SU-DHL-6 (cell line): ENCODE results near the gene TCF12.

Experiments
- H2AFZ ChIP-seq: fragments of 200-600 bp; sonication (generic); 2 replicates; pipeline ENCODE4 v1.6.1; 2014; ENCODE audit warnings: low read depth, mild to moderate bottlenecking, moderate library complexity, mixed read lengths, antibody characterized with exemption, low read length; ENCODE audit not compliant: severe bottlenecking
- H3F3A ChIP-seq: fragments of 200-600 bp; shearing (Covaris generic); 2 replicates; pipeline ENCODE4 v1.6.0; 2016; ENCODE audit warnings: antibody characterized with exemption, mild to moderate bottlenecking; ENCODE audit not compliant: insufficient read depth
- H3K27ac ChIP-seq: fragments of 200-600 bp; sonication (generic); 2 replicates; pipeline ENCODE4 v1.5.1; 2016; ENCODE audit warnings: low read depth, mild to moderate bottlenecking, low read length, moderate library complexity, mixed read lengths
- H3K27me3 ChIP-seq: fragments of 200-600 bp; sonication (generic), shearing (Covaris generic); 2 replicates; pipeline ENCODE4 v1.6.0; 2014; ENCODE audit warnings: mild to moderate bottlenecking, low read length
- H3K36me3 ChIP-seq: fragments of 200-600 bp; sonication (generic); 2 replicates; pipeline ENCODE4 v1.6.1; 2014; ENCODE audit warnings: mild to moderate bottlenecking, low read length, mixed read lengths
- H3K4me2 ChIP-seq: fragments of 300-600, 200-600 bp; shearing (Covaris generic), sonication (generic); 2 replicates; pipeline ENCODE4 v1.6.0; 2014; ENCODE audit warnings: low read length, low read depth, mild to moderate bottlenecking; ENCODE audit not compliant: poor library complexity, severe bottlenecking
- H3K4me3 ChIP-seq: fragments of 200-600 bp; sonication (generic); 2 replicates; pipeline ENCODE4 v1.5.1; 2014; ENCODE audit warnings: antibody characterized with exemption, low read length, mild to moderate bottlenecking, mixed read lengths; ENCODE audit not compliant: insufficient read depth, poor library complexity, severe bottlenecking
- H3K79me2 ChIP-seq: fragments of 200-600 bp; sonication (generic); 2 replicates; pipeline ENCODE4 v1.6.1; 2014; ENCODE audit warnings: mild to moderate bottlenecking, low read length, moderate library complexity; ENCODE audit not compliant: insufficient read depth
- H3K9ac ChIP-seq: fragments of 200-600 bp; sonication (generic); 2 replicates; pipeline ENCODE4 v1.7.0; 2014; ENCODE audit warnings: mild to moderate bottlenecking, low read length
- H3K9me2 ChIP-seq: fragments of 200-600 bp; sonication (generic); replicated peaks from 2 replicates; pipeline ENCODE4 v1.6.1; 2014; ENCODE audit warnings: low read length; ENCODE audit not compliant: insufficient read depth
- H3K9me3 ChIP-seq: fragments of 200-600 bp; sonication (generic); 2 replicates; pipeline ENCODE4 v1.6.1; 2014; ENCODE audit warnings: low read length, mixed read lengths; ENCODE audit not compliant: insufficient read depth
- H4K20me1 ChIP-seq: fragments of 200-600 bp; sonication (generic); 2 replicates; pipeline ENCODE4 v1.6.1; 2014; ENCODE audit warnings: low read depth, mild to moderate bottlenecking, antibody characterized with exemption, low read length, moderate library complexity, mixed read lengths
- EZH2phosphoT487 ChIP-seq: fragments of 200-600 bp; sonication (generic), shearing (Covaris generic); conservative IDR thresholded peaks from 2 replicates; pipeline ENCODE4 v1.6.1; 2018; ENCODE audit warnings: mild to moderate bottlenecking, antibody characterized with exemption, low read length, moderate library complexity, mixed read lengths
- TF ChIP-seq, protein P1 (sequence below): fragments of 200-600 bp; sonication (generic); IDR thresholded peaks from one replicate; pipeline ENCODE4 v1.5.1; 2017; ENCODE audit warnings: antibody characterized with exemption, mild to moderate bottlenecking, low read length, moderate library complexity; ENCODE audit not compliant: insufficient read depth, poor library complexity, severe bottlenecking

The TCF12 gene

DNA sequence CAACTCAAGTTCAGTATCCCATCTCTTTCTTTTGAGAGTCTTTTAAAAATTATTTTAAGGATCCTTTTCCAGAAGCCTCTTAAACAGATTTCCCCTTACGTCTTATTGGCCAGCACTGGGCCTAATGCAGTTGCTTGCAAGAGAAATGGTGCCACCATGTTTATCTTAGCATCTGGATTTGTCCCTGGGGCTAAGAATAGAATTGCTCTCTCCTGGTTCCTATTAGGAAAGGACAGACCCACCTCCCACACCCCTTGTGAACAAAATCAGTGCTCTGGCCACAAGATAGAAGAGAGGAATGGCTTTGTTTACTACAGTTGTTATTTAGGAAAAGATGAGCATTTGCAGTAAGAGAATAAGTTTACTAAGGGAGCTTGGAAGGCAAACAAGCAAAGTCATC is 329.6 kb downstream of the TCF12 start:
- TF ChIP-seq EZH2phosphoT487, result no peak
- TF ChIP-seq, protein P1, sequence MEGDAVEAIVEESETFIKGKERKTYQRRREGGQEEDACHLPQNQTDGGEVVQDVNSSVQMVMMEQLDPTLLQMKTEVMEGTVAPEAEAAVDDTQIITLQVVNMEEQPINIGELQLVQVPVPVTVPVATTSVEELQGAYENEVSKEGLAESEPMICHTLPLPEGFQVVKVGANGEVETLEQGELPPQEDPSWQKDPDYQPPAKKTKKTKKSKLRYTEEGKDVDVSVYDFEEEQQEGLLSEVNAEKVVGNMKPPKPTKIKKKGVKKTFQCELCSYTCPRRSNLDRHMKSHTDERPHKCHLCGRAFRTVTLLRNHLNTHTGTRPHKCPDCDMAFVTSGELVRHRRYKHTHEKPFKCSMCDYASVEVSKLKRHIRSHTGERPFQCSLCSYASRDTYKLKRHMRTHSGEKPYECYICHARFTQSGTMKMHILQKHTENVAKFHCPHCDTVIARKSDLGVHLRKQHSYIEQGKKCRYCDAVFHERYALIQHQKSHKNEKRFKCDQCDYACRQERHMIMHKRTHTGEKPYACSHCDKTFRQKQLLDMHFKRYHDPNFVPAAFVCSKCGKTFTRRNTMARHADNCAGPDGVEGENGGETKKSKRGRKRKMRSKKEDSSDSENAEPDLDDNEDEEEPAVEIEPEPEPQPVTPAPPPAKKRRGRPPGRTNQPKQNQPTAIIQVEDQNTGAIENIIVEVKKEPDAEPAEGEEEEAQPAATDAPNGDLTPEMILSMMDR, result no peak
- H3K36me3 ChIP-seq, result peaks cover 3% of the 10 kb centered on the region; the same call in 1 of the 2 replicates

DNA sequence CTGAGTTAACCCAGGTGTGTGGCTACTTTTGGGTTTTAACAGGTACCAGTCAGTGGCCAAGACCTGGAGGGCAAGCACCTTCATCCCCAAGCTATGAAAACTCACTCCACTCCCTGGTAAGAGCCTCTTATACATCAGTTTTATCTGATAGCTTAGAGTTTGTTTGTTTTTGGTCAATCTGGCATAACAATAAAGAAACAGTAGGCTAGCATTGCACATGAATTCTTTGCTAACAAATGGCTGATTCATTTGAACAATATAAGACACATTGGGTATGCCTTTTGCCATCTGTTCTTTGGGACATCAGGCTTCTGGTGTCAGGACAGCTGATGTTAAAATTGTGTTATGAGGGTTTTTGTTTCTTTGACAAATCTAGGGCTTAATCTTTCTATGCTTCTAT is 332.9 kb downstream of the TCF12 start:
- H3K27ac ChIP-seq, result no peak overlapping the region
- H3K27me3 ChIP-seq, result no peaks in the 10 kb centered on the region
- H3K36me3 ChIP-seq, result no peaks in the 10 kb centered on the region; the same call in 1 of the 2 replicates
- no peaks in the 10 kb centered on the region for H3K79me2 ChIP-seq
- H2AFZ ChIP-seq, result no peak overlapping the region
- H4K20me1 ChIP-seq, result no peaks in the 10 kb centered on the region
- no peak overlapping the region for H3K9ac ChIP-seq
- H3K4me2 ChIP-seq, result no peak overlapping the region
- H3K4me3 ChIP-seq, result no peak overlapping the region
- H3F3A ChIP-seq, result no peaks in the 10 kb centered on the region
- TF ChIP-seq EZH2phosphoT487, result no peak
- TF ChIP-seq, protein P1, result no peak
- H3K9me2 ChIP-seq, result no peaks in the 10 kb centered on the region
- no peaks in the 10 kb centered on the region for H3K9me3 ChIP-seq

More for the DNA sequence above, 329.6 kb downstream of the TCF12 start:
- Histone ChIP-seq H3K79me2 (no peaks in the 10 kb centered on the region), H3K9ac (no peak overlapping the region), H2AFZ (no peak overlapping the region), H4K20me1 (no peaks in the 10 kb centered on the region), H3K4me3 (no peak overlapping the region), H3K9me3 (no peaks in the 10 kb centered on the region), H3K27ac (no peak overlapping the region), H3K9me2 (no peaks in the 10 kb centered on the region), H3F3A (no peaks in the 10 kb centered on the region), H3K4me2 (no peak overlapping the region), H3K27me3 (no peaks in the 10 kb centered on the region)

DNA sequence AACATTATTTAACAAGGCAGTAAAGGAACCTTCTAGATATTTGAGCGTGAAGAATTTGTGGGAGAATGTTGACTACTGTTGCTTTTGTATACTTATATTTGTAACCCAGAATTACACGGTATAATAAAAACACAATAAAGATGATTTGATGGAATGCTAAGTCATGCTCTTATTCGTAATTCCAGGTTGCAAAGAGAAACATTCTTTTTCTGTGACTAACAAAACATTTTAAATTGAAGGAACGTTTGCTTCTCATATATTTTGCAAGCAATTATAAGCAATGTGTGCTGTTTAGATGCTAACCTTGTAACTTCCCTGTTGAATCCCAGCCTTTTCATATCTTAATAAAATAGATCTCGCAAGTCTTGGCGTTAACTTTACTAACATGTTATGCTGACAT is 333.5 kb downstream of the TCF12 start:
- Histone ChIP-seq H4K20me1 (no peaks in the 10 kb centered on the region), H3F3A (no peaks in the 10 kb centered on the region), H3K27me3 (no peaks in the 10 kb centered on the region), H2AFZ (no peak overlapping the region), H3K4me3 (no peak overlapping the region), H3K9ac (no peak overlapping the region), H3K9me3 (no peaks in the 10 kb centered on the region), H3K9me2 (no peaks in the 10 kb centered on the region), H3K36me3 (no peaks in the 10 kb centered on the region; the same call in 1 of the 2 replicates), H3K79me2 (no peaks in the 10 kb centered on the region), H3K4me2 (no peak overlapping the region), H3K27ac (no peak overlapping the region)
- TF ChIP-seq, protein P1, result no peak
- no peak for TF ChIP-seq EZH2phosphoT487
